H9 (cell line): ENCODE measurements around the gene ABCA6. TPM values are rescaled to one million over a fixed set of nuclear protein-coding genes. Genes with fewer than 3 reads are reported as not detected.

Source experiments
- DNase-seq: peaks from one replicate; pipeline ENCODE4 v3.0.0-alpha.2; 2017
- H2AFZ ChIP-seq: one replicate; pipeline ENCODE4 v1.6.1; 2013; ENCODE audit warnings: mild to moderate bottlenecking, low read length, control low read depth, moderate library complexity
- H2AK5ac ChIP-seq: 2 replicates; pipeline ENCODE4 v1.6.1; 2013; ENCODE audit warnings: low read length, control low read depth, mixed read lengths; ENCODE audit not compliant: insufficient read length
- H2BK120ac ChIP-seq: one replicate; pipeline ENCODE4 v1.6.1; 2013; ENCODE audit warnings: low read depth, mild to moderate bottlenecking, low read length, control low read depth, inconsistent platforms; ENCODE audit not compliant: poor library complexity, severe bottlenecking
- H2BK12ac ChIP-seq: 2 replicates; pipeline ENCODE4 v1.6.1; 2013; ENCODE audit warnings: low read length, control low read depth, mixed read lengths, low read depth; ENCODE audit not compliant: insufficient read length
- H2BK15ac ChIP-seq: 2 replicates; pipeline ENCODE4 v1.6.1; 2013; ENCODE audit warnings: low read depth, low read length, control low read depth
- H2BK20ac ChIP-seq: one replicate; pipeline ENCODE4 v1.6.1; 2013; ENCODE audit warnings: low read depth, mild to moderate bottlenecking, low read length, control low read depth, inconsistent platforms; ENCODE audit not compliant: poor library complexity, severe bottlenecking
- H2BK5ac ChIP-seq: 2 replicates; pipeline ENCODE4 v1.6.1; 2013; ENCODE audit warnings: low read length, control low read depth, mixed read lengths; ENCODE audit not compliant: insufficient read length
- H3K14ac ChIP-seq: 2 replicates; pipeline ENCODE4 v1.6.1; 2013; ENCODE audit warnings: low read length, control low read depth; ENCODE audit not compliant: insufficient read depth
- H3K18ac ChIP-seq: 2 replicates; pipeline ENCODE4 v1.6.1; 2013; ENCODE audit warnings: low read depth, mild to moderate bottlenecking, mixed read lengths, low read length, control low read depth; ENCODE audit not compliant: insufficient read length
- H3K23ac ChIP-seq: 2 replicates; pipeline ENCODE4 v1.6.1; 2013; ENCODE audit warnings: low read length, control low read depth, mixed read lengths, low read depth; ENCODE audit not compliant: insufficient read length
- H3K23me2 ChIP-seq: 2 replicates; pipeline ENCODE4 v1.6.1; 2013; ENCODE audit warnings: low read depth, mild to moderate bottlenecking, mixed read lengths, low read length, control low read depth; ENCODE audit not compliant: insufficient read length, poor library complexity, severe bottlenecking
- H3K27ac ChIP-seq: 2 replicates; pipeline ENCODE4 v1.5.1; 2013; ENCODE audit warnings: low read length, control low read depth, mixed read lengths, low read depth; ENCODE audit not compliant: insufficient read length
- H3K27me3 ChIP-seq: 2 replicates; pipeline ENCODE4 v1.6.1; 2013; ENCODE audit warnings: low read length, control low read depth, inconsistent platforms; ENCODE audit not compliant: insufficient read depth
- H3K4ac ChIP-seq: 2 replicates; pipeline ENCODE4 v1.6.1; 2013; ENCODE audit warnings: low read depth, mild to moderate bottlenecking, control low read depth, inconsistent platforms, low read length, moderate library complexity
- H3K4me1 ChIP-seq: 2 replicates; pipeline ENCODE4 v1.6.1; 2013; ENCODE audit warnings: low read length, control low read depth, inconsistent platforms; ENCODE audit not compliant: insufficient read depth
- H3K4me2 ChIP-seq: 2 replicates; pipeline ENCODE4 v1.6.1; 2013; ENCODE audit warnings: low read length, control low read depth, mixed read lengths; ENCODE audit not compliant: insufficient read length, insufficient read depth
- H3K56ac ChIP-seq: 2 replicates; pipeline ENCODE4 v1.6.1; 2013; ENCODE audit warnings: low read depth, mild to moderate bottlenecking, mixed read lengths, low read length, control low read depth; ENCODE audit not compliant: insufficient read length
- H3K79me1 ChIP-seq: 2 replicates; pipeline ENCODE4 v1.6.1; 2013; ENCODE audit warnings: low read depth, mild to moderate bottlenecking, moderate library complexity, low read length, control low read depth, inconsistent platforms; ENCODE audit not compliant: insufficient read depth, poor library complexity, severe bottlenecking
- H3K79me2 ChIP-seq: 2 replicates; pipeline ENCODE4 v1.6.1; 2013; ENCODE audit warnings: low read length, control low read depth, inconsistent platforms; ENCODE audit not compliant: insufficient read depth
- H3K9ac ChIP-seq: 2 replicates; pipeline ENCODE4 v1.6.1; 2013; ENCODE audit warnings: low read length, control low read depth, mixed read lengths; ENCODE audit not compliant: insufficient read length; ENCODE audit errors: extremely low read depth
- H3K9me3 ChIP-seq: one replicate; pipeline ENCODE4 v1.6.1; 2013; ENCODE audit warnings: low read depth, low read length, inconsistent platforms; ENCODE audit not compliant: control insufficient read depth
- H3T11ph ChIP-seq: one replicate; pipeline ENCODE4 v1.6.1; 2013; ENCODE audit warnings: mild to moderate bottlenecking, low read length, control low read depth, inconsistent platforms
- H4K20me1 ChIP-seq: one replicate; pipeline ENCODE4 v1.6.1; 2013; ENCODE audit not compliant: control insufficient read depth, insufficient read length, insufficient read depth
- H4K5ac ChIP-seq: 2 replicates; pipeline ENCODE4 v1.6.1; 2013; ENCODE audit warnings: low read depth, mild to moderate bottlenecking, mixed read lengths, low read length, control low read depth; ENCODE audit not compliant: insufficient read length
- H4K8ac ChIP-seq: replicated peaks from 2 replicates; pipeline ENCODE4 v1.6.1; 2013; ENCODE audit warnings: low read length, control low read depth, mixed read lengths, low read depth; ENCODE audit not compliant: insufficient read length
- H4K91ac ChIP-seq: 2 replicates; pipeline ENCODE4 v1.6.1; 2013; ENCODE audit warnings: low read depth, mild to moderate bottlenecking, moderate library complexity, mixed read lengths, low read length, control low read depth; ENCODE audit not compliant: insufficient read length
- H3K27ac Mint-ChIP-seq, 3 experiments: 2 replicates in 2 of 3; 3 replicates in 1 of 3; pipeline ENCODE4 v1.8.0; 2020 to 2021; ENCODE audit warnings: mixed read lengths in 3 of 3, mild to moderate bottlenecking in 1 of 3, moderate library complexity in 1 of 3
- H3K27me3 Mint-ChIP-seq: 2 replicates; pipeline ENCODE4 v1.8.0; 2021; ENCODE audit warnings: low read depth, mild to moderate bottlenecking, moderate library complexity, mixed read lengths
- H3K36me3 Mint-ChIP-seq, 3 experiments: 2 replicates in 2 of 3; 3 replicates in 1 of 3; pipeline ENCODE4 v1.8.0; 2020 to 2021; ENCODE audit warnings: low read depth in 3 of 3, mixed read lengths in 3 of 3; ENCODE audit not compliant: insufficient read depth in 1 of 3
- H3K4me1 Mint-ChIP-seq, 2 experiments: 2 replicates each; pipeline ENCODE4 v1.8.0; 2020; ENCODE audit warnings: mixed read lengths in 2 of 2
- H3K4me3 Mint-ChIP-seq, 2 experiments: 2 replicates in 1 of 2; 3 replicates in 1 of 2; pipeline ENCODE4 v1.8.0; 2020 to 2021; ENCODE audit warnings: mild to moderate bottlenecking in 2 of 2, mixed read lengths in 2 of 2, moderate library complexity in 1 of 2
- H3K9me3 Mint-ChIP-seq, 2 experiments: 2 replicates in 1 of 2; 3 replicates in 1 of 2; pipeline ENCODE4 v1.8.0; 2020; ENCODE audit warnings: mild to moderate bottlenecking in 2 of 2, mixed read lengths in 2 of 2, moderate library complexity in 1 of 2
- CTCF ChIP-seq: fragments of 200-600 bp; sonication (generic); conservative IDR thresholded peaks from 3 replicates; pipeline ENCODE4 v1.8.0; 2021; ENCODE audit warnings: antibody characterized with exemption, mild to moderate bottlenecking
- WGBS: extraction: QIAGEN DNeasy Blood & Tissue Kit; methylation state at CpG from one replicate; pipeline ENCODE4 v1.1.7; 2013; ENCODE audit warnings: missing lambda C conversion rate, low lambda C conversion rate, mixed read lengths; ENCODE audit not compliant: insufficient read length; ENCODE audit errors: extremely low coverage; 5-methylcytosine and 5-hydroxymethylcytosine counted together
- total RNA-seq: library from RNA; stranded (reverse); gene quantifications from 2 replicates; pipeline ENCODE4 v1.2.1, GENCODE V29; 2021

Gene ABCA6
- total RNA-seq, 1 experiment from 2014 or later = not detected

GRCh38 chr17:69067274-69068047 lies 74.2 kb downstream of the ABCA6 start:
- Histone ChIP-seq H3K18ac (no peak overlapping the region), H3K27me3 (no peaks in the 10 kb centered on the region), H2BK20ac (no peak overlapping the region), H3K9ac (no peak overlapping the region), H4K20me1 (no peaks in the 10 kb centered on the region), H4K8ac (no peak overlapping the region), H2AK5ac (no peak overlapping the region), H3K56ac (no peak overlapping the region), H4K5ac (no peak overlapping the region), H4K91ac (no peak overlapping the region), H2BK120ac (no peak overlapping the region), H3K4me2 (no peak overlapping the region), H3T11ph (no peak overlapping the region), H3K23me2 (no peaks in the 10 kb centered on the region), H3K79me2 (no peaks in the 10 kb centered on the region), H3K4ac (no peak overlapping the region), H2BK5ac (no peak overlapping the region), H3K27ac (no peak overlapping the region), H3K9me3 (no peaks in the 10 kb centered on the region), H2BK12ac (no peak overlapping the region), H2AFZ (no peak overlapping the region), H3K14ac (no peak overlapping the region), H3K79me1 (no peaks in the 10 kb centered on the region), H2BK15ac (no peak overlapping the region), H3K23ac (no peak overlapping the region), H3K4me1 (no peaks in the 10 kb centered on the region; the same call in 1 of the 2 replicates)
- no CpG with 5 or more reads among the region's 4 CpGs for WGBS
- peak overlapping the region in 1 of 3 experiments; percentile 24; a peak in 2 of 7 replicates for H3K27ac Mint-ChIP-seq
- no peaks in the 10 kb centered on the region for H3K9me3 Mint-ChIP-seq
- H3K36me3 Mint-ChIP-seq = no peaks in the 10 kb centered on the region
- H3K4me1 Mint-ChIP-seq = peaks cover 9% of the 10 kb centered on the region in 2 experiments
- TF ChIP-seq CTCF = peak; percentile 5; the same call in 1 of the 3 replicates
- H3K4me3 Mint-ChIP-seq = no peak overlapping the region
- no peaks in the 10 kb centered on the region for H3K27me3 Mint-ChIP-seq
- peak; percentile 61 for DNase-seq
